Nephron (organoid): ENCODE measurements around the gene MYO18B.

ENCODE experiments used
- H3K27ac Mint-ChIP-seq, 3 experiments: 2 replicates each; pipeline ENCODE4 v1.8.0; 2020; ENCODE audit warnings: mixed read lengths in 3 of 3, mild to moderate bottlenecking in 2 of 3, moderate library complexity in 1 of 3
- H3K27me3 Mint-ChIP-seq: 2 replicates; pipeline ENCODE4 v1.8.0; 2021; ENCODE audit warnings: low read depth, mild to moderate bottlenecking, moderate library complexity, mixed read lengths
- H3K36me3 Mint-ChIP-seq: 2 replicates; pipeline ENCODE4 v1.8.0; 2020; ENCODE audit warnings: low read depth, mixed read lengths
- H3K4me1 Mint-ChIP-seq: 2 replicates; pipeline ENCODE4 v1.8.0; 2020; ENCODE audit warnings: mixed read lengths
- H3K4me3 Mint-ChIP-seq, 3 experiments: 2 replicates each; pipeline ENCODE4 v1.8.0; 2020; ENCODE audit warnings: mild to moderate bottlenecking in 3 of 3, mixed read lengths in 3 of 3, moderate library complexity in 2 of 3
- H3K9me3 Mint-ChIP-seq: 2 replicates; pipeline ENCODE4 v1.8.0; 2020; ENCODE audit warnings: mixed read lengths
- CTCF ChIP-seq, 3 experiments: fragments of 200-600 bp; sonication (generic); IDR thresholded peaks; one replicate each; pipeline ENCODE4 v1.5.0; 2021; ENCODE audit warnings: antibody characterized with exemption in 3 of 3; ENCODE audit not compliant: unreplicated experiment in 3 of 3

Gene MYO18B

DNA sequence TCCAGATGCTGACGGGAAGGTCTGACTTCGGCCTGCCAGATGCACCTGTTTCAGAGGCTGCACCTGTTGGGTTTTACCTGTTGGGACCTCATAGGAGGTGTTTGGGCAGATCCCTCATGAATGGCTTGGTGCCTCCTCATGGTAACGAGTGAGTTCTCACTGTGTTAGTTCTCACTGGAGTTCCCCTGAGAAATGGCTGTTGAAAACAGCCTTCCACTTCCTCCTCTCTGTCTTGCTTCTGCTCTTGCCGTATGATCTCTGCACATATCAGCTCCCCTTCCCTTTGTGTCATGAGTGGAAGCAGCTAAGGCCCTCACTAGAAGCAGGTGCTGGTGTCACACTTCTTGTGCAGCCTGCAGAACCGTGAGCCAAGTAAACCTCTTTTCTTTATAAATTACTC lies 219.7 kb downstream of the MYO18B start:
- peaks cover 4% of the 10 kb centered on the region for H3K4me1 Mint-ChIP-seq
- no peak overlapping the region for H3K4me3 Mint-ChIP-seq

DNA sequence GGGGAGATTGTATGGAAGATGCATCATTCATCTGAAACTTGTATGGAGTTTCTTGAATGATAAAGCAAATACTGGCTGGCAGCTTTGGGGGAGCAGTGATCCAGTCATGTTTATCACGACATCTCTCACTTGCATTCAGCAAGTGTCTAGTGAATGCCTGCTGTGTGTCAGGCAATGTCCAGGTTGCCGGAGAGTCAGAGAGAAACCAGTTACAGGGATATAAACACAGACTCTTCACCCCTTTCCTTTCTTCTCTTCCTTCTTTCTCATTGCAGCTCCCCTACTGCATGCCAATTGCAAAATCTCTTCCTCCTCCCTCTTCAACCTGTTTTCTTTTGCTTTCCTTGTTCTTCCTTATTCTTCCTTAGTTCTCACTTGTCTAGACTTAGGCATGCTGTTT lies 220.7 kb downstream of the MYO18B start:
- H3K4me3 Mint-ChIP-seq: no peak overlapping the region
- H3K36me3 Mint-ChIP-seq: no peaks in the 10 kb centered on the region
- TF ChIP-seq CTCF (IDR thresholded peaks at IDR 0.05; ENCODE audit: unreplicated experiment in 3 of 3): no peak
- H3K9me3 Mint-ChIP-seq: peaks cover 3% of the 10 kb centered on the region
- H3K27ac Mint-ChIP-seq: no peak overlapping the region
- peaks cover 4% of the 10 kb centered on the region for H3K4me1 Mint-ChIP-seq
- peaks cover 39% of the 10 kb centered on the region for H3K27me3 Mint-ChIP-seq

More for the DNA sequence above, 219.7 kb downstream of the MYO18B start:
- Mint-ChIP-seq H3K36me3 (no peaks in the 10 kb centered on the region), H3K27me3 (peaks cover 37% of the 10 kb centered on the region), H3K9me3 (peaks cover 3% of the 10 kb centered on the region), H3K27ac (no peak overlapping the region)
- TF ChIP-seq CTCF (IDR thresholded peaks at IDR 0.05; ENCODE audit: unreplicated experiment in 3 of 3): no peak

- no peak overlapping the region for H3K27ac Mint-ChIP-seq
- peaks cover 32% of the 10 kb centered on the region for H3K27me3 Mint-ChIP-seq
- H3K4me1 Mint-ChIP-seq: peaks cover 4% of the 10 kb centered on the region
- TF ChIP-seq CTCF (IDR thresholded peaks at IDR 0.05; ENCODE audit: unreplicated experiment in 3 of 3): no peak
- H3K4me3 Mint-ChIP-seq: no peak overlapping the region
- H3K9me3 Mint-ChIP-seq: peaks cover 3% of the 10 kb centered on the region
- no peaks in the 10 kb centered on the region for H3K36me3 Mint-ChIP-seq
These were observed 223.2 kb downstream of the MYO18B start for GRCh38 chr22:25964961-25965730.

DNA sequence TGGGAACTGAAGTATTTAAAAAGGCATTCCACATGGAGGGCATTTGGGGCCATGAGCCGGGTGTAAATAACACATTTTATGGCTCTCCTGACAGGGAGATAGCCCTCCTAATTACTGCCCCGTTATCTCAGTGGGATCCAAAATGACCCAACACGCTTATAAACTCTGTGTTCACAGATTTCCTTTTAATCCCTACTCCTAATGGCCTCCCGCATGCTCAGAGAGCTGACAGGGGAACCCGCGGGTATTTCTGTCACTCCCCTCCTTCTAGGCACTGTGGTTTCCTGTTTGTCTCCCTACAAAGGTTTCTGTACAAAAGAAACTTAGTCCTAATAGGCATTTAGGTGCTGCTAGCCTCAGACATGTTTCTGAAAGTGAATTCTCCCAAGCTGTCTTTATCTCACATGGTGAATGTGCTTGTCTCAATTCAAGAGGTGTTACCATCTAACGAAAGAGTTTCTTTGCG lies 224.5 kb downstream of the MYO18B start:
- H3K9me3 Mint-ChIP-seq: peaks cover 3% of the 10 kb centered on the region
- H3K36me3 Mint-ChIP-seq: no peaks in the 10 kb centered on the region
- peaks cover 4% of the 10 kb centered on the region for H3K4me1 Mint-ChIP-seq
- H3K27me3 Mint-ChIP-seq: peaks cover 26% of the 10 kb centered on the region
- no peak overlapping the region for H3K4me3 Mint-ChIP-seq
- H3K27ac Mint-ChIP-seq: no peak overlapping the region
- TF ChIP-seq CTCF (IDR thresholded peaks at IDR 0.05; ENCODE audit: unreplicated experiment in 3 of 3): no peak

DNA sequence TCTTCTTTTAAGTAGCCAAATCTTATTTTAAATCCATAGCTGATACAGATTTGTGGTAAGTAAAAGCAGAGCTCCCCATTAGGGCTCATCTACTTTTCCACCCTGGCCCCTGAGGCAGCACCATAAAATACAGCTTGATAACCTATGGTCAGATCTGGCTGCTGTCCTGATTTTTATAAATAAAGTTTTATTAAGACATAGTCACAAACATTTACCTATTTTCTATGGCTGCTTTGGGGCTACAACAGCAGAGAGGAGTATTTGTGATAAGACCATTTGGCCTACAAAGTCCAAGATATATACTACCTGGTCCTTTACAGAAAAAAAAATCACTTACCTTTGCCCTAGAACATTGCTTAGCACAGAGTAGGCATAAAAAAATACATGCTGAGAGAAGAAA lies 227.3 kb downstream of the MYO18B start:
- Mint-ChIP-seq H3K36me3 (no peaks in the 10 kb centered on the region), H3K9me3 (no peaks in the 10 kb centered on the region), H3K27ac (no peak overlapping the region), H3K4me1 (peaks cover 4% of the 10 kb centered on the region), H3K27me3 (peaks cover 15% of the 10 kb centered on the region), H3K4me3 (no peak overlapping the region)
- TF ChIP-seq CTCF (IDR thresholded peaks at IDR 0.05; ENCODE audit: unreplicated experiment in 3 of 3): no peak

DNA sequence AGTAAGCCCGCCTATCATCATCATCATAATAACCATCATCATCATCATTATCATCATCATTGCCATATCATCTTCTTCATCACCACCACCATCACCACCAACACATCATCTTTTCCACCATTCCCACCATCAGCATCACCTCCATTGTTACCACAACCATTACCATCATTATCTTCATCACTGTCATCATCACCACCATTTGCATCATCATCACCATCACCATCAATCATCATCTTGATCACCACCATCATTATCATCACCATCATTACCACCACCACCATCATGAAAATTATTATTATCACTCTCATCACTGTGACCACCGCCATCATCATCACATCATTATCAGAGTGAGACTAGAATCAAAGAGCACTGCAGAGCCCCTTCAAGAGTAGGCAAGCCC lies 227.9 kb downstream of the MYO18B start:
- Mint-ChIP-seq H3K4me3 (no peak overlapping the region), H3K27me3 (peaks cover 15% of the 10 kb centered on the region), H3K27ac (no peak overlapping the region), H3K4me1 (peaks cover 4% of the 10 kb centered on the region), H3K9me3 (no peaks in the 10 kb centered on the region), H3K36me3 (no peaks in the 10 kb centered on the region)
- no peak for TF ChIP-seq CTCF (IDR thresholded peaks at IDR 0.05; ENCODE audit: unreplicated experiment in 3 of 3)
